Stimulated activated CD4-positive, alpha-beta T cell treated with anti-CD3 and anti-CD28 coated beads, Interleukin-4, amount 100 ng/mL, for 4 hours (primary cell): ENCODE data around the gene RNF144A.

ENCODE experiments used
- DNase-seq, 2 experiments: peaks; one replicate each; pipeline ENCODE4 v3.0.0-alpha.2; 2020

RNF144A gene

GRCh38 chr2:7053650-7054265 is 136.5 kb downstream of the RNF144A start:
- no peak for DNase-seq

- no peak for DNase-seq
Measured at GRCh38 chr2:7057865-7058400, 140.7 kb downstream of the RNF144A start.

- DNase-seq = no peak
Measured at GRCh38 chr2:7060156-7060555, 142.9 kb downstream of the RNF144A start.

GRCh38 chr2:7060631-7061449 is 143.6 kb downstream of the RNF144A start:
- no peak for DNase-seq

DNA sequence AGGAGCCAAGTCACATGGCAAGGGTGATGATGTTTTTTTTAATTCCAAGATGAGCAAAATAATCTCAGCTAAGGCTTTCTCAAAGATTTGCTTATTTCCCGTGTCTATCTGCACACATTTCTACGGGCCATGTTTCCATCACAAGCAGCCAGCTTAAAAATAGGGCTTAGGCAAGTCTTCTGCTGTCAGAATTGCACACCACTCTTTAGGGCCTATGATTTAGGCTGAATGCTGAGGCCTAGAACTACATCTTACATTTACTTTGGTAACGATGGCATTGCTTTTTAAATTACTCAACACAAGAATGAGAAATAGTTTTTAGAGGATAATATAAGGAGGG is 144.2 kb downstream of the RNF144A start:
- DNase-seq = no peak

- no peak for DNase-seq
Measured at GRCh38 chr2:7061921-7062320, 144.7 kb downstream of the RNF144A start.

DNA sequence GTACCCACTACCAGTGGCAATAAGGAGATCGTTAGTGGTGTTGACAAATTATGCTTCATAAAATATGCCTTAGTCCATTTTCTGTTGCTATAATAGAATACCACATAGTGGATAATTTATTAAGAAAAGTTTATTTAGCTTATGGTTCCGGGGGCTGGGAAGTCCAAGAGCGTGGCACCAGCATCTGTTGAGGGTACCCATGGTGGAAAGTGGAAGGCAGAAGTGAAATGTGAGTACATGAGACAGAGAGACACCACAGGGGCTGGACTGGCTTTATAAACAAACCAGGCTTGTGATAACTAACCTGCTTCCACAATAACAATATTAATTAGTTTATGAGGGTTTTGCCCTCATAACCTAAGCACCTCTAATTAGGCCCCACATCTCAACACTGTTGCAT is 146.6 kb downstream of the RNF144A start:
- no peak for DNase-seq

GRCh38 chr2:7068457-7068856 is 151.2 kb downstream of the RNF144A start:
- no peak for DNase-seq

GRCh38 chr2:7070483-7070882 is 153.3 kb downstream of the RNF144A start:
- no peak for DNase-seq

- no peak for DNase-seq
Measured at GRCh38 chr2:7071154-7071553, 153.9 kb downstream of the RNF144A start.

- no peak for DNase-seq
Measured at GRCh38 chr2:7071916-7072556, 154.8 kb downstream of the RNF144A start.

GRCh38 chr2:7073901-7074300 is 156.7 kb downstream of the RNF144A start:
- no peak for DNase-seq

DNA sequence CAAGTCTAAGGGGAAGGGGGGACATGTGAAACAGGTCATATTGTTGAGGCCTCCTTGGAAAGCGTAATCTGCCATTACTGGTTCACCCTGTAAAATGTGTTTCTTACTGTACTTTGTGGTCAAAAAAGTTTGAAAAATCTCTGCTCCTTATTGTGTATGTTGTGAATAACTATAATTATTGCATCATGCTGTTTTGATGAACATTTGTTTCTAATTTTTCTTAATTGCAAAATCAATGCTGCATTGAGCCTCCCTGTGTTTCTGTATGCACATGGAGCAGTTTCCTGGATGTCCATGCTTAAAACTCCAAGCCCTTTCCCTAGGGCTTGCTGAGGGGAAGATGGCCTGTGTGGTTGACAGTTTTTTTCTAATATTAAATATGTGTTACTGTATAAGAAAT is 158.6 kb downstream of the RNF144A start:
- no peak for DNase-seq

- no peak for DNase-seq
Measured at GRCh38 chr2:7077660-7078267, 160.6 kb downstream of the RNF144A start.

DNA sequence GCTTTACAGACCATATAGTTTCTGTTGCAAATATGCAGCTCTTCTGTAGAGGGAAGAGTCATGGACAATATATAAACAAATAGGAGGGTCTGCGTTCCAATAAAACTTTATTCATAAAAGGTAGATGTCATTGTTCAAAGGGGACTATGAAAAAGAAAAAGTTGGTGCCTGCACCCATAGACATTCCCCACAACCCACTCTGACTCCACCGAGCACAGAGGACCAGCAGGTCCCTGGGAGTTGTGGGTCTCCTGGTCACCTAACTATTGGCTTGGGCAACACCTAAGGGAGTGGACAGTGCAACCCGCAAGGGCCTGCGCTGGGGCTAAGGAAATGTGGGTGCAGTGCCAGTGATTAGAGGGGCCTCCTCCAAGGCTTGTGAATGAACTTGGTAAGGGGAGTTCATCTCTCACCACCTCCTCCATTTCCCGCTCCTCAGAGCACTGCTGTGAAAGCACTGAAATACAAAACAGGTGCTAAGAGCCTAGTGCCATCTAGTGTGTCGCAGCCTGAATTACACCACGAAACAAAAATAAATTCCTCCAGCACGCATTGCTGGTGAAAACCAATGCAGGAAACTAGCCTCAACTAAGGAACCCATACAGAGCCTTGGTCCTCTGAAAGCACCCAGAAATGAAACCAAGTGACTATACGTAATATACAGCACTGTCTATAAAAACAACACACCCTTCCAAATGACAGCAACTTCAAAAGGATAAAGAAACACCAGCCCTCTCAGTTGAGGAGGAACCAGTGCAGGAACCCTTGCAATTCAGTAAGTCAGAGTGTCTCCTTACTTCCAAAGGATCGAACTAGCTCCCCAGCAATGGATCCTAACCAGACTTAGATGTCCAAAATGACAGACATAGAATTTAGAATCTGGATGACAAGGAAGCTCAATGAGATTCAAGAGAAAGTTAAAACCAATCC is 166.6 kb downstream of the RNF144A start:
- DNase-seq = no peak

- DNase-seq = no peak
Measured at GRCh38 chr2:7084601-7085000, 167.4 kb downstream of the RNF144A start.

DNA sequence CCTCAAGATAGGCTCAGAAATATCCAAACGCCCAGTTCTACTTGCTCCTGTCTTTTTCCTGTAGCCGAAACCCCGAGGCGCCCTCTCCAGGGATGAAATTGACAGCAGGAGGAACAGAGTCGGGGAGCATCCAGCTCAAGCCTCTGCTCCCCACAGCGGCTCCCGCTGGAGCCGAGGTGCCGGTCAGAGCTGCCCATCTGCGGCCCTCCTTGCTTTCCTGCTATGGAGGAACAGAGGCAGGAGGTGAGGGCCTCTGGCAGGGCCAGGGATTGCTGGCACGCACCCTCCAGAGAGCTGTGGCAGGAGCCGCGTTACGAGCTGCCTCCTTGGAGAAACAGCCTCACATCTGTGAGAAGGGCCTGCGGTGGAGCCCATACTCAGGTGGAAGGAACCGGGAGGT is 172.1 kb downstream of the RNF144A start:
- no peak for DNase-seq

GRCh38 chr2:7089898-7090510 is 172.8 kb downstream of the RNF144A start:
- no peak for DNase-seq

- DNase-seq = no peak
Measured at GRCh38 chr2:7093376-7093775, 176.2 kb downstream of the RNF144A start.
